SH-SY5Y (cell line): Measurements from ENCODE around the gene CHSY3.

Source experiments
- GATA2 ChIP-seq: IDR thresholded peaks from 2 replicates; pipeline ENCODE4 v1.6.1; 2011; ENCODE audit warnings: mild to moderate bottlenecking, low read depth, low read length
- GATA3 ChIP-seq: IDR thresholded peaks from 2 replicates; pipeline ENCODE4 v1.6.1; 2011; ENCODE audit warnings: low read depth, mild to moderate bottlenecking, low read length, moderate library complexity

- no peak for TF ChIP-seq GATA2
- TF ChIP-seq GATA3 = no peak
Measured at GRCh38 chr5:129935626-129936025, 31.4 kb downstream of the CHSY3 start.
